ENCODE data around the gene MYO9B.
A peak's percentile ranks its signal among the peaks of the same experiment; 100 is the strongest.
"Not testable (repeated sequence)": the region's sequence is repeated elsewhere in the genome, so short reads cannot be mapped to it uniquely, and the experiment has no call there.

MYO9B gene

GRCh38 chr19:17183858-17184321 is 108.3 kb downstream of the MYO9B start:
- no peak for DNase-seq (ENCODE audit: low spot score)

GRCh38 chr19:17184371-17184841 is 108.8 kb downstream of the MYO9B start:
- no peak for DNase-seq (ENCODE audit: low spot score)

GRCh38 chr19:17185590-17185989 is 110.0 kb downstream of the MYO9B start:
- DNase-seq (ENCODE audit: low spot score), result no peak

GRCh38 chr19:17191736-17192135 is 116.2 kb downstream of the MYO9B start:
- DNase-seq (ENCODE audit: low spot score), result not testable (repeated sequence)

- no peak for DNase-seq (ENCODE audit: low spot score)
Measured at GRCh38 chr19:17192751-17193150, 117.2 kb downstream of the MYO9B start.

GRCh38 chr19:17194608-17195007 is 119.0 kb downstream of the MYO9B start:
- DNase-seq (ENCODE audit: low spot score), result no peak

- DNase-seq (ENCODE audit: low spot score), result no peak
Measured at GRCh38 chr19:17195106-17195505, 119.5 kb downstream of the MYO9B start.

GRCh38 chr19:17196610-17197009 is 121.0 kb downstream of the MYO9B start:
- DNase-seq (ENCODE audit: low spot score), result no peak

- no peak for DNase-seq (ENCODE audit: low spot score)
Measured at GRCh38 chr19:17197666-17198065, 122.1 kb downstream of the MYO9B start.

GRCh38 chr19:17200408-17201079 is 125.0 kb downstream of the MYO9B start:
- no peak for DNase-seq (ENCODE audit: low spot score)

GRCh38 chr19:17202249-17202648 is 126.7 kb downstream of the MYO9B start:
- no peak for DNase-seq (ENCODE audit: low spot score)

GRCh38 chr19:17202713-17203112 is 127.1 kb downstream of the MYO9B start:
- no peak for DNase-seq (ENCODE audit: low spot score)

- peak; percentile 65 for DNase-seq (ENCODE audit: low spot score)
Measured at GRCh38 chr19:17205237-17206140, 129.9 kb downstream of the MYO9B start.

GRCh38 chr19:17206736-17207581 is 131.4 kb downstream of the MYO9B start:
- no peak for DNase-seq (ENCODE audit: low spot score)

- peak; percentile 93 for DNase-seq (ENCODE audit: low spot score)
Measured at GRCh38 chr19:17209126-17210036, 133.8 kb downstream of the MYO9B start.

- no peak for DNase-seq (ENCODE audit: low spot score)
Measured at GRCh38 chr19:17210296-17210695, 134.7 kb downstream of the MYO9B start.

- DNase-seq (ENCODE audit: low spot score), result no peak
Measured at GRCh38 chr19:17211547-17212446, 136.2 kb downstream of the MYO9B start.

- DNase-seq (ENCODE audit: low spot score), result no peak
Measured at GRCh38 chr19:17213334-17213733, 137.8 kb downstream of the MYO9B start.

- no peak for DNase-seq (ENCODE audit: low spot score)
Measured at GRCh38 chr19:17214508-17215126, 139.0 kb downstream of the MYO9B start.
